GM21717 (cell line): ENCODE data around the gene RFTN1.
"Not testable (repeated sequence)": the region's sequence is repeated elsewhere in the genome, so short reads cannot be mapped to it uniquely, and the experiment has no call there.

Experiments used
- ATAC-seq: cut with Tn5 transposase; IDR thresholded peaks from one replicate; pipeline ENCODE4 v1.9.1; 2021; ENCODE audit warnings: mild to moderate bottlenecking, moderate library complexity; ENCODE audit not compliant: unreplicated experiment

RFTN1 gene

DNA sequence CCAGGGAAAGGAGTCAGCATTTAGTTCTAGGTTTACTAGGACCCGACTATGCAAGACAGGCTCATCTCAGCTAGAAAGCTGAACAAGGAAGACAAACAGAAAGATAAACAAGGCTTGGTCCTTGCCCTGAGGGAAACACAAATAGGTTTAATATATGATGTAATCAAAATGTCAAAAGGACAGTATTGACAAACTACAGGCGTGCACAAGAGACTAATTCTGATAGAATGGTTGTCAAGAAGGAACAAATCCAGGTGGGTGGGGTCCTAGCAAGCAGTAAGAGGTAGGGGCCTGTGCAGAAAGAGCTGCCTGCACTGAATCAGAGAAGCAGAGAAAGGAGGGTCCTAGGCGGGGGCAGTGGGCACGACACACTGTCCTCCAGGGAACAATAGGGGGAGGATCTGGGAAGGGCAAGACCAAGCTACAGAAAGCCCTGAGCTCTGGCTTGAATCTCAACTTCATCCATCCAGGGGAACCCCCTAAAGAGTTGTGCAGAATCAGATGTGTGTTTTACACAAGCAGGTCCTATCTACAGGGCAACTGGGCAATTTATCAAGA lies 23.4 kb downstream of the RFTN1 start:
- no peak for ATAC-seq

GRCh38 chr3:16489326-16490061 lies 24.0 kb downstream of the RFTN1 start:
- not testable (repeated sequence) for ATAC-seq

- ATAC-seq, result no peak
Measured at GRCh38 chr3:16488637-16489036, 24.9 kb downstream of the RFTN1 start.

DNA sequence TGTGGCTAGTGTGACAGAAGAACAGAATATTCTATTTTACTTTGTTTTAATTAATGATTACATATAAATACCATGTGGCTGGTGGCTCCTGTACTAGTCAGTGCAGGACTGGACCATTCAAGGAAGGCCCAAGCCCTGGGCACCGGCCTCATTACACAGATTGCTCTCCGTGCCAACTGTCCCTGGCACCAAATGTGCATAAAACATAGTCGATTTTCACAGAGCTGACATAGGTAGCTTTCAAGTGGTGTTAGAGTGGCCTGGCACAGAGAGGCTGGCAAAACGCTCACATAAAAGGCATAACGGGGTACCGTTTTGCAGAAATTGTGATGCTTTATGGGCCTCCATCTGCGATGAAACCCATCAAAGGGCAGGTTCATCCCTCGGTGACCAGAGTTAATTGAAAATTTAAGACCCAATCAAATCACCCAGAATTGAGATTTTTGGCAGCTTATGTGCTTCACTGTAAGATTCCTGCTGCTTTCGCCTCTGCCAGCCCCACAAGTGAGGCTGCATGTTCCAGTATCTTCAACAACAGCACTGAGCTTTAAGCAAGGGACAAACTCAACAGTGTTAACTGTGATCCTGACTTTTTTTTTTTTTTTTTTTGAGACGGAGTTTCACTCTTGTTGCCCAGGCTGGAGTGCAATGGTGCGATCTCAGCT lies 25.9 kb downstream of the RFTN1 start:
- no peak for ATAC-seq

- no peak for ATAC-seq
Measured at GRCh38 chr3:16486951-16487480, 26.5 kb downstream of the RFTN1 start.

DNA sequence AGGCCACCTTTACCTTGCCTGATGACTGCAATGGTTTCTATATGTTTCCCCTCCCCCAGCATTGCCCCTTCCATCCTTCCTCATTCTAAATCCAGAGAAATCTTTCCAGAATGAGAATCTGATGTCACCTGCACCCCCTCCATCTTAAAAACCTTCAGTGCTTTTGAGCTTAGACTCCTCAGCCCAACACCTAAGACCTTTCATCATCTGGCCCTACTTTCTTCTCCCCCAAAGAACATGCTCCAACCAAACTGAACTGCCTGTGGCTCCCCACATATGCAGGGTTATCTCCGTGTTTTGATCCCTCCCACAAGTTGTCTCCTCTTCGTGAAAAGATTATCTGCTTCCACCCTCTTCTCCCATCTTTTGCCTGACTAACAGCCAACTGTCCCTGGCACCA lies 27.3 kb downstream of the RFTN1 start:
- no peak for ATAC-seq

- ATAC-seq, result no peak
Measured at GRCh38 chr3:16485395-16485992, 28.0 kb downstream of the RFTN1 start.

DNA sequence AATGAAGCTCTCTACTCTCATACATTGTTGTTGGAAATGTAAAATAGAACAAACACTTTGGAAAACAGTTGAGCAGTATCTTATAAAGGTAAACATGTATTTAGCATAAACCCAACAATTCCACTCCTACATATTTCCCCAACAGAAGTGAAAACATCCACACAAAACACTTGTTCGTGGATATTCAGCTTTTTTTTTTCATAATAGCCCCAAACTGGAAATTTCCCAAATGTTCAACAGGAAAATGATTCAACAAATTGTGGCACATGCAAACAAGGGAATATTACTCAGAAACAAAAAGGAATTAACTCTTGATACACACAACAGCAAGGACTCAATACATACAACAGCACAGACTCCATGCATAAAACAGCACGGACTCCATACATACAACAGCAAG lies 28.5 kb downstream of the RFTN1 start:
- no peak for ATAC-seq

DNA sequence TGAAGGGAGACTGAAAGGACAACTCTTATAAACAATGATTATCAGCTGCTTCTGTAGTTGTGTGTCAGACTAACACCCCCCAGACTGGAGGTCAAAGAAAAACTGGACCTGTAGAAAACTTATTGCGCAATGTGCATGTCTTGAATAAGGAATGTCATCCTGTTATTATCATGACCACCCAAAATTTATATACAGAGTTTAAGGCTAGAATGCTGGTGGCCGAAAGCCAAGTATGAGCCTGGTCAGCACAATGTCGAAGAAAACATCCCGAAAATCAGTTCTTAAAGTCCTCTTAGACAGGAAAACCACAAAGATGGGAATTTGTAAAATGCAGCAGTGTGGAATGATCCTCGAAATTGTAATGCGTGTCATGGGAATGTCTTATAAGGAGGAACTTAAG lies 29.3 kb downstream of the RFTN1 start:
- no peak for ATAC-seq

DNA sequence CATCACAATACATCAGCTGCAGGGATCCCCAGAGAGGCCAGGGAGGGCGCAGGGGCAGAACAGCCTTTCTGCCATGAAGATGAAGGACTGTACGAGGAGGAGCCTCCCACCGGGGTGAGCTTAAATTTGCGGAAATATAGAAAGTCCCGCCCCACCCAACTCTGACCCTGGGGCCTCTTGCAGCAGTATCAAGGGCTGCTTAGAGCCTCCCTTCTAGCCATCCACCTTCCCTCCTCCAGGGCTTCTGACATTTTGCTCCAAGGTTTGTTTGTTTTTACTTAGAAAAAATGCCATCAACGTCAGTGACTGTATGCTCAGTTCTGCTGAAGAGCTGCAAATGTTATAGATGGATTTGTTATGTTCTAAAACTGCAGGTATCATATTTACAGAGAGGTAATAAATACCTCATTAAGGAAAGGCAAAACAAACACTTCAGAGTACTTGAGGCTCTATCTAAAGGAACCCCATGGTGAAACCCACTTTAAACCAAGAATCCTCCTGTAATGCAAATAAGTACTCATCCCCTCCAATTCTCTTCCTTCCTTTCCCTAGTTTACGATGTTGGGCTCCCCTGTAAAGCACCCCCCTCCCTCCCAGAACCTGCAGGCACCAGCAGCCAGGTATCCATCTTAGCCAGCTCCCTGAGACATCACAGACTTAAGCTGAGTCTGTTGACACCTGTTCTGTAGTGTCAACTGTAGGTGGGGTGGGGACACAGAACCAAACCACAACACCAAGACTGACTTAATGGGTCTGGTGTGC lies 30.5 kb downstream of the RFTN1 start:
- peak; percentile 58 for ATAC-seq

DNA sequence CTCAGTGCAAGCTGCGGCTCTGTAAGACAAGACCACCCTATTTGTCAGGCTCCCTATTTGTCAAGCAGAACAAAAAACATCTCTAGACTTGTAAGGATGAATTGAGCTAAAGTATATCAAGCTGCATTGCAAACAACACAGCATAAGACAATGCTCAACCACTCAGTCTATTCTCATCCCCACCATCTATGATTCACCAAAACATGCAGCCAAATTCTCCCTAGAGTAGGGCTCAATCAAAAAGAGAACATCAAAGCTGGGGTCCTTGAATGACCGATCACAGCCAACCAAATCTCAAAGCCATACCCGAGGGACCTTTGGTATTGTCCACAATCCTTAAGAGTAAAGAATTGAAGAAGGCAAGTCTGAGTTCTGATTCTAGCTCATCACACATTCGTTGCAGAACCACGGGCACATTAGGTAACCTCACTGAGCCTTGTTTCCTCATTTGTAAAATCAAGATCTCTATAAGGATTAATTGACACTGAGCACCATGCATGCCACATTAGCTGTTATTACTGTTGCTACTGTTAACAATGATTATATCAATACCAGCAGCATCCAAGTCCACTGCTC lies 31.2 kb downstream of the RFTN1 start:
- ATAC-seq, result peak; percentile 18

DNA sequence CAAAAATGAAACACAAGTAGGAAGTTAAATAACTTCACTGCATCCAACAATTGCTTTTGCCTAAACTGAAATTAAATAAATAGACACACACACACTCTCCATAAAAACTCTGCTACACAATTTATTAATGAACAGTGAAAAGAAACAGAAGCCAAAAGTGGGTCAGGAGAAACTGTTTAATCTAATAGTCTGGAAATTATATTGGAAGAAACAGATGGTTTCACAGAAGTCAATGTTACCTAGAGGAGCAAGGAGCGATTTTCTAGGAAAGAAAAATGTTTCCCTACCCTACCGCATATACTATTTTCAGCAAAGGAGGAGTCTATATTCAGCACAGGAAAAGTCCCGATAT lies 32.0 kb downstream of the RFTN1 start:
- no peak for ATAC-seq

DNA sequence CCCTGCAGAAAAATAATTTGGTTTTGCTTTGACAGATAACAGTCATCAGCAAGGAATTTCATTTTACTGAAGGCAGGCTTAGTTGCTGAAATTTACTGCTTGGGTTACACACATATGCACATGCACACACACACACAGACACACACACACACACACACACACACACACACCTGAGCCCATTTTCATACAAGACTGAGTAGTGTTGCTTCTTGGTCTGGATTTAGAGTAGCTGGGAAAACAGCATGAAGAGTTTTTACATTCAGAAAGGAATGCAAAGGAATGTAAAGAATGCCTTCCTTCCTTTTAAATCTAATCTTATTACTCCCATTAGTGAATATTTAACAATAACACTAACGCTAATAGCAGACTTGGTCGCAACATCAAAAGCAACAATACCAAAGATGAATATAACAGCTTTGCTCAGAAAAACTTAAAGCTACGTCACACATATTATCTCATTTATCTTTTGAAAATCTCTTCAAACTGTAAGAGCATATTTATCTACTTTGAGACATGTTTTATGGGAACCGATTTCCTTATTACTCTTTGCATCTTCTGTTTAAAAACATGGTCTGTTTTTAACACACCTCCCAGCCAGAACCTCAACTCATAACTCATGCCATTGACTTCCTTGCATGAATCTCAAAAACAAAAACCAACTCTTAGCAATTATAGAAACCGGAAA lies 32.5 kb downstream of the RFTN1 start:
- peak; percentile 36 for ATAC-seq

- ATAC-seq, result no peak
Measured at GRCh38 chr3:16478516-16478915, 35.0 kb downstream of the RFTN1 start.

DNA sequence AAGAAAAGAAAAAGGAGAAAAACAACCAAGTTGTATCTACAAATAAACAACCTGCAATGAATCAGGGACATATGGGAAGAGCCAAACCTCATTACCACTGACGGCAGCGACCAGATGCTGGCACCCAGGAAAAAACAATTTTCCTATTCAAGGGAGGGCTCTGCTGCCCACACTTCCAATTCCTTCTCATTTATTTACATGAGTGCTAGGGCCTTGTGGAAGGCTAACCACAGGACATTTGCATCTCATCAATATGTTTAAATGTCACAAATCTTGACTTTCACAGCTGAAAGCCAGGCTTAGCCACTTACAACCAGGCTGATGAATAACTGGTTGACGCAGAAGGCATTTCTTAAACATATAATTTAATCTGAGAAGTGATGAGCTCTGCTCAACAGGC lies 36.0 kb downstream of the RFTN1 start:
- ATAC-seq, result no peak

- no peak for ATAC-seq
Measured at GRCh38 chr3:16477056-16477455, 36.4 kb downstream of the RFTN1 start.

GRCh38 chr3:16476636-16477035 lies 36.9 kb downstream of the RFTN1 start:
- no peak for ATAC-seq

DNA sequence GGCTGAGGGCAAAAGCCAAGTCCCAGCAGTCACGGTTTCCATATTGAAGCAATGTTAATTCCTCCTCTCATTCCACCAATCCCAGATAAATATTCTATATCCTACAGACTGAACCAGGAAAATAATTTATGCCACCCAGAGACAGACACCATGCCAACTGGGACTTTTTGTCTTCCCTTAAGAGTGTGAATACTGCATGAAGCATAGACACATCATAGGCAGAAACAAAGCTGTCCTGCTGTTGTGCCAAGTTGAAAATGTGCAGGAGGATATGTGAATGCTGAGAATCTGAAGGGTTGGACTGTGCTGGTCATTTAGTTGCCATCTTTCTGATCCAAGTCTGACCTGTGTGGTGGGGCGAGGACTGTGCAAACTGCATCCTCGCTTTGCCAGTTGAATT lies 37.7 kb downstream of the RFTN1 start:
- ATAC-seq, result no peak

- no peak for ATAC-seq
Measured at GRCh38 chr3:16474920-16475319, 38.6 kb downstream of the RFTN1 start.

DNA sequence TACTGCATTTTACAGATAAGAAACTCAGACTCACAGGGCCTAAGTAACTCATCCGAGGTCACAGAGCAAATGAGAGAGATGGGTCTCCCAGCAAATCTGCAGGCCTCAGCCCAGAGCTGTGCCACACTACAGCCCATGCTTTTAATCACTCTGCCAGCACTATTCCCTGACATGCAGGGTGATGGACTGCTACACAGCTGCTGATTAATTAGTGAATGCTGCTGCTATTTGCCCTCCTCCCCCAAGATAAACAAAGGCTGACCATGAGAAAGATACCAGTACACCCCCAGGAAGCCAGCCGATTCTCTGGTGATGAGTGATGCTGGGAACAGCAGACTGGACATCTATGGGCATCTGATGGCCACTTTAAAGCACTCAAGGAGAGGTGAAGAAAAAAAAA lies 39.3 kb downstream of the RFTN1 start:
- no peak for ATAC-seq
